ENCODE data around the gene SAMD5. TPM values are rescaled to one million over a fixed set of nuclear protein-coding genes. Genes with fewer than 3 reads are reported as not detected.

The SAMD5 gene
- polyA plus RNA-seq, 1 experiment = 3.3 TPM

- POLR2A ChIA-PET = no interaction called here
- TF ChIP-seq CTCF (IDR thresholded peaks at IDR 0.05; ENCODE audit: insufficient read depth, low read depth, low read length) = no peak
- no peak for DNase-seq (ENCODE audit: low read depth)
- H3K36me3 ChIP-seq (ENCODE audit: control insufficient read depth, insufficient read depth, low read length) = no peaks in the 10 kb centered on the region
- CTCF ChIA-PET = no interaction called here
- no peaks in the 10 kb centered on the region for H3K27me3 ChIP-seq (ENCODE audit: control insufficient read depth, insufficient read depth, low read length)
- H3K4me3 ChIP-seq (ENCODE audit: low read depth, low read length) = no peak overlapping the region
These were observed 87.5 kb downstream of the SAMD5 start for GRCh38 chr6:147595961-147596360.

- Histone ChIP-seq H3K27me3 (ENCODE audit: control insufficient read depth, insufficient read depth, low read length) (no peaks in the 10 kb centered on the region), H3K4me3 (ENCODE audit: low read depth, low read length) (no peak overlapping the region), H3K36me3 (ENCODE audit: control insufficient read depth, insufficient read depth, low read length) (no peaks in the 10 kb centered on the region)
- POLR2A ChIA-PET = interaction anchor here (0.7 kb wide), 1 partner anchor 858 kb away, joined by 5 read pairs; no protein-coding TSS in a partner anchor
- no peak for DNase-seq (ENCODE audit: low read depth)
- CTCF ChIA-PET = interaction anchor here (1.2 to 1.4 kb wide), 2 partner anchors 11 to 97 kb away, joined by 3 read pairs; no protein-coding TSS in a partner anchor
- TF ChIP-seq CTCF (IDR thresholded peaks at IDR 0.05; ENCODE audit: insufficient read depth, low read depth, low read length) = no peak
These were observed 95.0 kb downstream of the SAMD5 start for GRCh38 chr6:147603392-147604081.

- CTCF ChIA-PET = interaction anchor here (1.2 to 1.4 kb wide), 2 partner anchors 11 to 98 kb away, joined by 3 read pairs; no protein-coding TSS in a partner anchor
- POLR2A ChIA-PET = interaction anchor here (0.6 kb wide), 1 partner anchor 33 kb away, joined by 5 read pairs; no protein-coding TSS in a partner anchor
- DNase-seq (ENCODE audit: low read depth) = no peak
- TF ChIP-seq CTCF (IDR thresholded peaks at IDR 0.05; ENCODE audit: insufficient read depth, low read depth, low read length) = no peak
- H3K4me3 ChIP-seq (ENCODE audit: low read depth, low read length) = no peak overlapping the region
- no peaks in the 10 kb centered on the region for H3K27me3 ChIP-seq (ENCODE audit: control insufficient read depth, insufficient read depth, low read length)
- no peaks in the 10 kb centered on the region for H3K36me3 ChIP-seq (ENCODE audit: control insufficient read depth, insufficient read depth, low read length)
These were observed 95.9 kb downstream of the SAMD5 start for GRCh38 chr6:147604373-147604772.

- no peak for DNase-seq (ENCODE audit: low read depth)
- TF ChIP-seq CTCF (IDR thresholded peaks at IDR 0.05; ENCODE audit: insufficient read depth, low read depth, low read length) = no peak
- Histone ChIP-seq H3K36me3 (ENCODE audit: control insufficient read depth, insufficient read depth, low read length) (no peaks in the 10 kb centered on the region), H3K27me3 (ENCODE audit: control insufficient read depth, insufficient read depth, low read length) (no peaks in the 10 kb centered on the region), H3K4me3 (ENCODE audit: low read depth, low read length) (no peak overlapping the region)
- ChIA-PET CTCF (no interaction called here), POLR2A (no interaction called here)
These were observed 103.5 kb downstream of the SAMD5 start for GRCh38 chr6:147611992-147612391.

GRCh38 chr6:147614501-147614900, 106.0 kb downstream of the SAMD5 start:
- CTCF ChIA-PET = interaction anchor here (0.6 kb wide), 1 partner anchor 483 kb away, joined by 3 read pairs; no protein-coding TSS in a partner anchor
- no peak for DNase-seq (ENCODE audit: low read depth)
- TF ChIP-seq CTCF (IDR thresholded peaks at IDR 0.05; ENCODE audit: insufficient read depth, low read depth, low read length) = no peak
- H3K36me3 ChIP-seq (ENCODE audit: control insufficient read depth, insufficient read depth, low read length) = no peaks in the 10 kb centered on the region
- H3K27me3 ChIP-seq (ENCODE audit: control insufficient read depth, insufficient read depth, low read length) = no peaks in the 10 kb centered on the region
- POLR2A ChIA-PET = no interaction called here
- H3K4me3 ChIP-seq (ENCODE audit: low read depth, low read length) = no peak overlapping the region
